ENCODE measurements around the gene SLC37A4.
"Not testable (repeated sequence)": the region's sequence is repeated elsewhere in the genome, so short reads cannot be mapped to it uniquely, and the experiment has no call there.

The SLC37A4 gene

GRCh38 chr11:119016216-119017009, 14.3 kb downstream of the SLC37A4 start:
- DNase-seq = no peak

GRCh38 chr11:119015054-119015611, 15.5 kb downstream of the SLC37A4 start:
- no peak for DNase-seq

GRCh38 chr11:119014209-119014924, 16.3 kb downstream of the SLC37A4 start:
- DNase-seq = no peak

GRCh38 chr11:119012629-119013170, 18.0 kb downstream of the SLC37A4 start:
- DNase-seq = no peak

GRCh38 chr11:119011476-119012053, 19.1 kb downstream of the SLC37A4 start:
- DNase-seq = no peak

GRCh38 chr11:119006656-119007055, 24.0 kb downstream of the SLC37A4 start:
- DNase-seq = no peak

- DNase-seq = peak; percentile 25
Measured at GRCh38 chr11:119000906-119001305, 29.8 kb downstream of the SLC37A4 start.

GRCh38 chr11:118998822-118999221, 31.9 kb downstream of the SLC37A4 start:
- DNase-seq = peak; percentile 31

GRCh38 chr11:118998388-118998717, 32.3 kb downstream of the SLC37A4 start:
- no peak for DNase-seq

- peak; percentile 87 for DNase-seq
Measured at GRCh38 chr11:118997627-118998387, 32.9 kb downstream of the SLC37A4 start, which contains the start of gene CENATAC. Gene CENATAC (plus strand): TSS chr11:118998138. CDS start chr11:118998198, 60 bp downstream.

GRCh38 chr11:118996926-118997626, 33.6 kb downstream of the SLC37A4 start:
- DNase-seq = peak; percentile 28

GRCh38 chr11:118991486-118992038, 39.1 kb downstream of the SLC37A4 start:
- DNase-seq = not testable (repeated sequence)

- DNase-seq = no peak
Measured at GRCh38 chr11:118988280-118988679, 42.4 kb downstream of the SLC37A4 start.

GRCh38 chr11:118984825-118985224, 45.9 kb downstream of the SLC37A4 start:
- DNase-seq = no peak

GRCh38 chr11:118984337-118984736, 46.3 kb downstream of the SLC37A4 start:
- DNase-seq = not testable (repeated sequence)

- DNase-seq = no peak
Measured at GRCh38 chr11:118980191-118980881, 50.3 kb downstream of the SLC37A4 start.

GRCh38 chr11:118979434-118979833, 51.2 kb downstream of the SLC37A4 start:
- DNase-seq = no peak

- DNase-seq = no peak
Measured at GRCh38 chr11:118975771-118976709, 54.6 kb downstream of the SLC37A4 start.

Data from fibroblast of skin of scalp (primary cell).